NK-92 (cell line): Measurements from ENCODE around the gene ELP6.

Source experiments
- DNase-seq: peaks from one replicate; lab custom pipeline; 2025; ENCODE audit not compliant: unreplicated experiment; lab: John Stamatoyannopoulos, UW

ELP6 gene

GRCh38 chr3:47513125-47513929 lies at the start of gene ELP6:
Gene ELP6, minus strand, starts transcription at chr3:47513712. Its CDS starts 122 bp downstream, at chr3:47513590.
- DNase-seq: peak; percentile 81

GRCh38 chr3:47556351-47556750 lies 42.8 kb upstream of the ELP6 start:
- no peak for DNase-seq

GRCh38 chr3:47554335-47554734 lies 40.8 kb upstream of the ELP6 start:
- no peak for DNase-seq

GRCh38 chr3:47553407-47553806 lies 39.9 kb upstream of the ELP6 start:
- DNase-seq: no peak

- no peak for DNase-seq
These were observed 29.1 kb upstream of the ELP6 start for GRCh38 chr3:47542471-47543173.

GRCh38 chr3:47541583-47542108 lies 28.1 kb upstream of the ELP6 start:
- DNase-seq: no peak

GRCh38 chr3:47540281-47540680 lies 26.8 kb upstream of the ELP6 start:
- DNase-seq: no peak

- DNase-seq: no peak
These were observed 23.5 kb upstream of the ELP6 start for GRCh38 chr3:47536967-47537366.

GRCh38 chr3:47536221-47536891 lies 22.8 kb upstream of the ELP6 start:
- no peak for DNase-seq

- no peak for DNase-seq
These were observed 20.5 kb upstream of the ELP6 start for GRCh38 chr3:47533996-47534454.

GRCh38 chr3:47533481-47533880 lies 20.0 kb upstream of the ELP6 start:
- DNase-seq: no peak

- no peak for DNase-seq
These were observed 14.6 kb upstream of the ELP6 start for GRCh38 chr3:47527952-47528725.

- DNase-seq: no peak
These were observed 12.1 kb upstream of the ELP6 start for GRCh38 chr3:47525617-47526016.

- no peak for DNase-seq
These were observed 10.0 kb upstream of the ELP6 start for GRCh38 chr3:47523310-47524073.

- DNase-seq: peak; percentile 3
These were observed 8.8 kb upstream of the ELP6 start for GRCh38 chr3:47522082-47522987.

- DNase-seq: no peak
These were observed 7.2 kb upstream of the ELP6 start for GRCh38 chr3:47520756-47521155.

GRCh38 chr3:47517937-47518336 lies 4.4 kb upstream of the ELP6 start:
- DNase-seq: no peak

GRCh38 chr3:47515864-47516319 lies 2.4 kb upstream of the ELP6 start:
- DNase-seq: no peak

GRCh38 chr3:47515100-47515499 lies 1.6 kb upstream of the ELP6 start:
- DNase-seq: no peak
